SK-N-SH (cell line): ENCODE measurements around the gene CNNM1.

Experiments
- ELF1 ChIP-seq: IDR thresholded peaks from 2 replicates; pipeline ENCODE4 v1.4.0; 2012
- EP300 ChIP-seq, 2 experiments: IDR thresholded peaks; 2 replicates each; pipeline versions ENCODE4 v1.4.0 to v1.6.1; 2012; ENCODE audit warnings: borderline replicate concordance in 1 of 2, low read depth in 1 of 2, low read length in 1 of 2
- EZH2phosphoT487 ChIP-seq: fragments of 200-600 bp; sonication (generic); IDR thresholded peaks from 2 replicates; pipeline ENCODE4 v1.6.1; 2017; ENCODE audit warnings: low read depth, mixed run types, mild to moderate bottlenecking, antibody characterized with exemption, moderate library complexity, borderline replicate concordance
- FOXM1 ChIP-seq: IDR thresholded peaks from 2 replicates; pipeline ENCODE4 v1.4.0; 2012; ENCODE audit warnings: low read depth, mild to moderate bottlenecking
- JUND ChIP-seq: IDR thresholded peaks from 2 replicates; pipeline ENCODE4 v1.4.0; 2012
- POLR2AphosphoS5 ChIP-seq: IDR thresholded peaks from 2 replicates; pipeline ENCODE4 v1.6.1; 2012; ENCODE audit warnings: low read depth, low read length
- SIN3A ChIP-seq: IDR thresholded peaks from 2 replicates; pipeline ENCODE4 v1.6.1; 2012; ENCODE audit warnings: low read depth, mild to moderate bottlenecking, low read length, moderate library complexity, borderline replicate concordance
- TAF1 ChIP-seq: IDR thresholded peaks from 2 replicates; pipeline ENCODE4 v1.6.1; 2012; ENCODE audit warnings: low read depth, mild to moderate bottlenecking, low read length, moderate library complexity, borderline replicate concordance
- YY1 ChIP-seq: IDR thresholded peaks from 2 replicates; pipeline ENCODE4 v1.4.0; 2012; ENCODE audit warnings: low read depth, mild to moderate bottlenecking
- TF ChIP-seq, protein P1 (sequence below): IDR thresholded peaks from 2 replicates; pipeline ENCODE4 v1.6.1; 2012; ENCODE audit warnings: mild to moderate bottlenecking, low read depth, low read length, moderate library complexity
- TF ChIP-seq, protein P2 (sequence below): fragments of 200-600 bp; sonication (generic); IDR thresholded peaks from 2 replicates; pipeline ENCODE4 v1.6.1; 2017; ENCODE audit warnings: antibody characterized with exemption, mild to moderate bottlenecking, moderate library complexity

DNA sequence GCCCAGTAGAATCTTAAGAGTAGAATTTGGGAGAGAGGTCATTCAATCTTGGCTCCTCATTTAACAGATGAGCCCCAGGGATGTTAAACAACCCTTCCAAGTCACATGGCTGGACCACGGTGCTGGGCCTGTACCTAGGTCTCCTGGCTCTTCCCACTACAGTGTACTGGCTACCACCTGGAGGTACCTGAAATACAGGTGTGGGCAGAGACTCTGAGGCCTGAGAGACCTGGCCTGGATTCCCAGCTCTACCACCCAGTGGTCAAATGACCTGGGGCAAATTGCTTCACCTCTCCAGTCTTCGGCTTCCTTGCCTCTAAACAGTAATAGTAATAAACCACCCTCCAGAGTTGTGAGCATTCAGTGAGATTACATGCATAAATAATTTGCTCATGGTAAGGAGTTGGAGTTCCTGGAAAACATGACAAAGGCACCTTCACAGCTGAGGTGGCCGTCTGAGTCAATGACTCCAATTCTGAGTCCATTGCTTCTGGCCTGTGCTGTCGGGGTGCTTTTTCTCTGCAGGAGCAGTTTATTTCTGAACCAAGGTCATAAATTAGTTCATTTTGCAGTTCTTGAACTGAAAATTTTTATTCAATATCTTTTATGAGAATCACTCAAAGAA, 98.5 kb downstream of the CNNM1 start:
- TF ChIP-seq, protein P1, sequence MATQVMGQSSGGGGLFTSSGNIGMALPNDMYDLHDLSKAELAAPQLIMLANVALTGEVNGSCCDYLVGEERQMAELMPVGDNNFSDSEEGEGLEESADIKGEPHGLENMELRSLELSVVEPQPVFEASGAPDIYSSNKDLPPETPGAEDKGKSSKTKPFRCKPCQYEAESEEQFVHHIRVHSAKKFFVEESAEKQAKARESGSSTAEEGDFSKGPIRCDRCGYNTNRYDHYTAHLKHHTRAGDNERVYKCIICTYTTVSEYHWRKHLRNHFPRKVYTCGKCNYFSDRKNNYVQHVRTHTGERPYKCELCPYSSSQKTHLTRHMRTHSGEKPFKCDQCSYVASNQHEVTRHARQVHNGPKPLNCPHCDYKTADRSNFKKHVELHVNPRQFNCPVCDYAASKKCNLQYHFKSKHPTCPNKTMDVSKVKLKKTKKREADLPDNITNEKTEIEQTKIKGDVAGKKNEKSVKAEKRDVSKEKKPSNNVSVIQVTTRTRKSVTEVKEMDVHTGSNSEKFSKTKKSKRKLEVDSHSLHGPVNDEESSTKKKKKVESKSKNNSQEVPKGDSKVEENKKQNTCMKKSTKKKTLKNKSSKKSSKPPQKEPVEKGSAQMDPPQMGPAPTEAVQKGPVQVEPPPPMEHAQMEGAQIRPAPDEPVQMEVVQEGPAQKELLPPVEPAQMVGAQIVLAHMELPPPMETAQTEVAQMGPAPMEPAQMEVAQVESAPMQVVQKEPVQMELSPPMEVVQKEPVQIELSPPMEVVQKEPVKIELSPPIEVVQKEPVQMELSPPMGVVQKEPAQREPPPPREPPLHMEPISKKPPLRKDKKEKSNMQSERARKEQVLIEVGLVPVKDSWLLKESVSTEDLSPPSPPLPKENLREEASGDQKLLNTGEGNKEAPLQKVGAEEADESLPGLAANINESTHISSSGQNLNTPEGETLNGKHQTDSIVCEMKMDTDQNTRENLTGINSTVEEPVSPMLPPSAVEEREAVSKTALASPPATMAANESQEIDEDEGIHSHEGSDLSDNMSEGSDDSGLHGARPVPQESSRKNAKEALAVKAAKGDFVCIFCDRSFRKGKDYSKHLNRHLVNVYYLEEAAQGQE, result no peak
- TF ChIP-seq, protein P2, sequence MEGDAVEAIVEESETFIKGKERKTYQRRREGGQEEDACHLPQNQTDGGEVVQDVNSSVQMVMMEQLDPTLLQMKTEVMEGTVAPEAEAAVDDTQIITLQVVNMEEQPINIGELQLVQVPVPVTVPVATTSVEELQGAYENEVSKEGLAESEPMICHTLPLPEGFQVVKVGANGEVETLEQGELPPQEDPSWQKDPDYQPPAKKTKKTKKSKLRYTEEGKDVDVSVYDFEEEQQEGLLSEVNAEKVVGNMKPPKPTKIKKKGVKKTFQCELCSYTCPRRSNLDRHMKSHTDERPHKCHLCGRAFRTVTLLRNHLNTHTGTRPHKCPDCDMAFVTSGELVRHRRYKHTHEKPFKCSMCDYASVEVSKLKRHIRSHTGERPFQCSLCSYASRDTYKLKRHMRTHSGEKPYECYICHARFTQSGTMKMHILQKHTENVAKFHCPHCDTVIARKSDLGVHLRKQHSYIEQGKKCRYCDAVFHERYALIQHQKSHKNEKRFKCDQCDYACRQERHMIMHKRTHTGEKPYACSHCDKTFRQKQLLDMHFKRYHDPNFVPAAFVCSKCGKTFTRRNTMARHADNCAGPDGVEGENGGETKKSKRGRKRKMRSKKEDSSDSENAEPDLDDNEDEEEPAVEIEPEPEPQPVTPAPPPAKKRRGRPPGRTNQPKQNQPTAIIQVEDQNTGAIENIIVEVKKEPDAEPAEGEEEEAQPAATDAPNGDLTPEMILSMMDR, result no peak
- TF ChIP-seq TAF1, result no peak
- no peak for TF ChIP-seq EP300 (IDR thresholded peaks at IDR 0.05; ENCODE audit: borderline replicate concordance in 1 of 2, low read depth in 1 of 2, low read length in 1 of 2)
- TF ChIP-seq ELF1, result no peak
- TF ChIP-seq YY1, result no peak
- TF ChIP-seq POLR2AphosphoS5, result no peak
- no peak for TF ChIP-seq SIN3A
- no peak for TF ChIP-seq EZH2phosphoT487
- TF ChIP-seq FOXM1, result no peak
- TF ChIP-seq JUND, result no peak
